ENCODE measurements around the gene F2R. TPM values are rescaled to one million over a fixed set of nuclear protein-coding genes. Genes with fewer than 3 reads are reported as not detected.
"Not testable (repeated sequence)": the region's sequence is repeated elsewhere in the genome, so short reads cannot be mapped to it uniquely, and the experiment has no call there.

F2R gene
- total RNA-seq, 2 donors from 2014 or later = 16.1 to 46.7 TPM

- no peak overlapping the region for H3K4me3 ChIP-seq
- no peak overlapping the region for H3K27ac ChIP-seq
- TF ChIP-seq CTCF (IDR thresholded peaks at IDR 0.05) = no peak
- peaks cover 9% of the 10 kb centered on the region for H3K36me3 ChIP-seq
- H3K9me3 ChIP-seq = peaks cover 9 to 21% of the 10 kb centered on the region in 2 donors
- no peaks in the 10 kb centered on the region for H3K27me3 ChIP-seq
- no peaks in the 10 kb centered on the region for H3K4me1 ChIP-seq
- DNase-seq (ENCODE audit: low spot score) = no peak
Observed at GRCh38 chr5:76733049-76733417, 17.1 kb downstream of the F2R start.

GRCh38 chr5:76735762-76736545 is 20.0 kb downstream of the F2R start:
- Histone ChIP-seq H3K27me3 (no peaks in the 10 kb centered on the region), H3K27ac (no peak overlapping the region), H3K4me3 (no peak overlapping the region), H3K9me3 (peaks cover 0 to under 1% of the 10 kb centered on the region in 2 donors), H3K4me1 (peaks cover 0 to 7% of the 10 kb centered on the region in 2 donors), H3K36me3 (no peaks in the 10 kb centered on the region)
- no peak for DNase-seq (ENCODE audit: low spot score)
- TF ChIP-seq CTCF (IDR thresholded peaks at IDR 0.05) = no peak

GRCh38 chr5:76736679-76737556 is 21.0 kb downstream of the F2R start:
- TF ChIP-seq CTCF (IDR thresholded peaks at IDR 0.05) = no peak
- no peak overlapping the region for H3K27ac ChIP-seq

GRCh38 chr5:76737846-76738245 is 21.9 kb downstream of the F2R start:
- no peak for DNase-seq (ENCODE audit: low spot score)
- no peak for TF ChIP-seq CTCF (IDR thresholded peaks at IDR 0.05)
- no peak overlapping the region for H3K27ac ChIP-seq
- H3K4me3 ChIP-seq = no peak overlapping the region
- H3K27me3 ChIP-seq = no peaks in the 10 kb centered on the region
- no peaks in the 10 kb centered on the region for H3K36me3 ChIP-seq
- H3K9me3 ChIP-seq = no peaks in the 10 kb centered on the region
- H3K4me1 ChIP-seq = peaks cover 0 to 7% of the 10 kb centered on the region in 2 donors

More at GRCh38 chr5:76736679-76737556, 21.0 kb downstream of the F2R start:
- Histone ChIP-seq H3K36me3 (no peaks in the 10 kb centered on the region), H3K9me3 (no peaks in the 10 kb centered on the region), H3K4me3 (no peak overlapping the region), H3K4me1 (peaks cover 0 to 7% of the 10 kb centered on the region in 2 donors), H3K27me3 (no peaks in the 10 kb centered on the region)
- no peak for DNase-seq (ENCODE audit: low spot score)

- not testable (repeated sequence) for H3K9me3 ChIP-seq; H3K27me3 ChIP-seq; DNase-seq (ENCODE audit: low spot score); H3K4me3 ChIP-seq; H3K27ac ChIP-seq; H3K4me1 ChIP-seq; H3K36me3 ChIP-seq
Observed at GRCh38 chr5:76741506-76741905, 25.6 kb downstream of the F2R start.

- Histone ChIP-seq H3K4me3 (no peak overlapping the region), H3K36me3 (no peaks in the 10 kb centered on the region), H3K9me3 (no peaks in the 10 kb centered on the region), H3K27ac (no peak overlapping the region), H3K27me3 (no peaks in the 10 kb centered on the region), H3K4me1 (peaks cover 0 to 7% of the 10 kb centered on the region in 2 donors)
- TF ChIP-seq CTCF (IDR thresholded peaks at IDR 0.05) = no peak
- no peak for DNase-seq (ENCODE audit: low spot score)
Observed at GRCh38 chr5:76742583-76742982, 26.7 kb downstream of the F2R start.

Data from right atrium auricular region (tissue), 2 donors.